ENCODE measurements around the gene TMEM131L.

Gene TMEM131L

DNA sequence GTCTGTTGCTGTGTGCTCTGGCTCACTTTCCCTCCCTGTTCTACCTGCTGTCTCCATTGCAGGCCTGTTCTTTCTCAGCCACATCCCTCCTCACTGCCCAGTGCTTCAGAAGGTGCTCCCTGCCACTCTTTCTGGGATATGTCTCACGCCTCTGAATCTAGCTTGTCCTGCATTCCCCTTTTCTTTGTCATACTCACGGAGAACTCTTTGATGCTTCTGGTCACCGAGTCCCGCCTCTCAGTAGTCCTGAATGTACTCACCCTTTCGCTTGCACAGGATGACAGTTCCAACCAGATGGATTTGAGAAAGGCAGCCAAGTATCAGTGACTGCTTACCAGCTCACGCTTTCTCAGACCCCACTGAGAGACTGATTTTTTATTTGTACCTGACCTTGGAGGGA, 152.7 kb downstream of the TMEM131L start:
- DNase-seq (ENCODE audit: low spot score): no peak

DNA sequence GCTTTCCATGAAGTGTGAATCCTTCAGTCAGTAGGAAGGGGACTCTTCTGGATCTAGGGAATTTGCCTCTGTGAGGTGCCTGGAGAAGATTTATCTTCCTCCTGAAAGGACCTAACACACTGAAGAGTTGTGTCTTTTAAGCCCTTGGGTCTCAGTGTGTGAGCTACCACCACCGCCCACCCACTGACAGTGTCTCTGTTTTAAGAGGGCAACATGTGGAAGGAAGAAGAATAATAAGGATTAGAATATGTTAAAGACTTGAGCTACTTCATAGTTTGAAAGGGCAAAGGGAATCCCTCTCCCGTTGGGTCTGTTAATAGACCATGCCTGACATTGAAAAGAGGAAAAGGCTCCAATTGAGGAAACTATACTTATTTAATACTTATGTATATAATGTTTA, 153.7 kb downstream of the TMEM131L start:
- no peak for DNase-seq (ENCODE audit: low spot score)

DNA sequence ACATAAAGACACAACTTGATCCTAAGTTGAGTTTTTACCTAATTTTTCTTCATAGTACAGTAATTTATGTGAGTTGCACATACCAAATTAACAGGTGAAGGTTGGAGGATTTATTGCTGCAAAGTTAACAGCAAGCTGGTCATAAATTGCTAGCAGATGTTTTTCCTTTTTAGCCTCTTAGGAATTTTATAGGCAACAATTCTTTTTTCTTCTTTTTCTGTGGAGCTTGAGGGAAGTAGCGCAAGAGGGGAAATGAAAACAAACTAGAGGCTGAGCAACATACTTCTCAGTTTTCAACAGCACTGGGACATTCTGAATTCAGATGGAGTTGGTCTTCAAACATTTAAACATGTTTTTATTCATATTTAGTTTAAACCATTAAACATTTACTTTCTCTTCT, 154.2 kb downstream of the TMEM131L start:
- DNase-seq (ENCODE audit: low spot score): no peak

DNA sequence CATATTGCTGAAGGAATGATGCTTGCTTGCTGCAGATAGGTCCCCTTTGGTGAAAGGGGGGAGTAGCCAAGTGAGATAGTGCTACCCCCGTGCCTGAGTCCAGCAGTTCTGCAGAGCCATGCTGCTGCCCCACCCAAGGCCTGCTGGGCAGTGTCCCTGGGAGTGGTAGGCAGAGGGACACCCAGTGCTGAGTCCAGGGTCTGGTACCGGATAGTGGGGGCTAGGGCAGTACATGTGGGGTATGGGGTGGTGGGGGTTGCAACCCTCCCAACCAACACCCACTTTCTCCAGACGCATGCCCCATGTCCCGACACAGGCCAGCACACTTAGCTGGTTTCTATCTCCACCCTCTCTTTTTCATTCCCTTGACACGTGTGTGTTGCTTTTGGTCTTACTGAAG, 155.9 kb downstream of the TMEM131L start:
- DNase-seq (ENCODE audit: low spot score): no peak

DNA sequence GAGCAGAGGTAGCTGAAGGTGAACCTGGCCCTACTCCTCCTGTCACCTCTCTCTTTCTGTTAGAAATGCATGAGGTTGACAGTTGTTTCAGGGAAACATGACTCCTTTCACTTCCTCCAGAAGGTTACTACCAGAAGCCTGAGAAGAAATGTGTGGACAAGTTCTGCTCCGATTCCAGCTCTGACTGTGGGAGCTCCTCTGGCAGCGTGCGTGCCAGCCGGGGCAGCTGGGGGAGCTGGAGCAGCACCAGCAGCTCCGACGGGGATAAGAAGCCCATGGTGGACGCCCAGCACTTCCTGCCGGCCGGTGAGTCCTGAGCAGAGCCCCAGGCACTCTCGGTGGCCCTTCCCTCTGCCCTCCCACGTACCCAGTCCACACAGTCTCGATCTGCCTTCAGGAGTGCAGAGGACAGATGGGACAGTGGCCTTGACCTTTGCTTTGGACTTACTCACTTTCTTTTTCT, 156.6 kb downstream of the TMEM131L start:
- DNase-seq (ENCODE audit: low spot score): no peak

DNA sequence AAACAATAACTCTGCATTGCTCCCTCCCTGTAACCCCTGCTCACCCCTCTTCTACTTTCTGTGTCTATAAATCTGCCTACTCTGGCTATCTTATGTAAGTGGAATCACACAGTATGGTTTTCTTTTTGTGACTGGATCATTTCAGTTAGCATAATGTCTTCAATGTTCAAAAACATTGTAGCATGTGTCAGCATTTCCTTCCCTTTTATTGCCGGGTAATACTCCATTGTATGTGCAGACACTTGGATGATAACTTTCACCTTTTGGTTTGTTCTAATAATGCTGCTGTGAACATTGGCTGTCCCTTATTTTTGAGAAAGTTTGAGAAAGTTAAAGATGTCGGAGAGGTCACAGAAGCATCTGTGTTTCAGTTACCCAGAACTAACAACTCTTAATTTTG, 157.3 kb downstream of the TMEM131L start:
- no peak for DNase-seq (ENCODE audit: low spot score)

DNA sequence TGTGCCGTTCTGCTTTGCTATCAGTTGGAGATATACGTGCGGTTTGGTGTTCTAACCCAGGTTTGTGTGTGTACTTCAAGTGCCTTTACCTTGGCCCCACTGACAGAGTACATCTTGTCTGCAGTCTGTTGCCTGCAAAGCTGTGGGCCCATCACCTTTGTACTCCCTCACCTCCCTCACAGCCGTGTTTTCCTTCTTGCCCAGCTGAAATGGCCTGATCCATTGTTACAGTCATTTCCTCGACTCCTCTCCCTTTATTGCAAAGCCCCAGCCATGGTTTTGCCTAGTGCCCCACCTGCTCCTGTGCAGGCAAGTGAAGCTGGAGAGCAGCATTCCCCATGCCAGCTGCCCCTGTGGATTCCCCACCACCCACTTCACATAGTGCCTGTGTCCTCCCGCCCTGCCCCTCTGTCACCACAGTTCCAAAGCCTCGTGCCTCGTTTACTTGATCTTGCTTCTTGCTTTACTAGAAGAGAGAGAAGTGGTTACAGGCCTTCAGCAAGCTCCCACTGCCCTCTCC, 162.7 kb downstream of the TMEM131L start:
- no peak for DNase-seq (ENCODE audit: low spot score)

DNA sequence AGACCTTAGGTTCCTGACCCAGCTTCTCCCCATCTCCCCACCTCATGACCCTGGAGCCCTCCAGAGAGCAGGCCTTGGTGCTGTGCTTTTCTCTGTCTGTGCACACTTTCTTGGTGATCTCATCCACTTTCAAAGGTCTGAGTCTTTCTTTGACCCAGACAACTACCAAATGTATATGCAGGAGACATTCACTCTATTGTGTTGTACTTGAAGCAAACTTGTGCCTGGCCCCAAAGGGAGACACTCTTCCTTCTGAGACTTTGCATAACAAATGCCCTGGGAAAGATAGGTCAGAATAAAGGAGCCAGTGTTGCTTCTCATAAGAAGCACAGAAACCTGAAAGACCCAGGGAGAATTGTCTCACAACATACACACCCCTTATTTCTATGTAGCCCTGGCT, 163.6 kb downstream of the TMEM131L start:
- no peak for DNase-seq (ENCODE audit: low spot score)

DNA sequence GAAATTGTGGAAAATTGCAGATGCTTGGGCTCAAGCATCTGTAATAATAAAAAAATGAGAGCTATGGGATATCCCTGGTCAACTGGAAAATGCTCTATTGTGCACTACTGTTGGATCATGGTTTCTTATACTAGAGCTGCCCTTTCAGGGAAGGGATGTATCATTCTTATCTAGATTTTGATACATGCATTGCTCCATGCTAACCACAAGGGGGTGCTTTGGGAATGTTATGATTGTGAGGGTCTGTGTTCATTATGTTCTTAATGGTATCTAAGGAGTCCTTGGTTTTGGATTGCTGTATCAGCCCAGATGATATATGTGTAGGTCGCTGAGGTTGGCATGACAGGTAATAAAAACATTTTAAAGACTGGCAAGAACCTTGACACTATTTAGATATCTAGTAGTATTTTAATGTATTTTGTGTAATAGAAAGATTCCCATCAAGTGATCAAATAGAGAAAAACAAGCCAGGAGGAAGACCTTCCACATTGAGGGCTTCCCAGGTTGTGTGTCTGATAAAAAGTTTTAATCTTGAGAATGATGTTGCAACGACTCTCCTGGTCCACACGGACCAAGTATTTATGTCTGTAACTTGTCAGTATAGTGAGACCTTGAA, 168.7 kb downstream of the TMEM131L start:
- DNase-seq (ENCODE audit: low spot score): peak; percentile 59

DNA sequence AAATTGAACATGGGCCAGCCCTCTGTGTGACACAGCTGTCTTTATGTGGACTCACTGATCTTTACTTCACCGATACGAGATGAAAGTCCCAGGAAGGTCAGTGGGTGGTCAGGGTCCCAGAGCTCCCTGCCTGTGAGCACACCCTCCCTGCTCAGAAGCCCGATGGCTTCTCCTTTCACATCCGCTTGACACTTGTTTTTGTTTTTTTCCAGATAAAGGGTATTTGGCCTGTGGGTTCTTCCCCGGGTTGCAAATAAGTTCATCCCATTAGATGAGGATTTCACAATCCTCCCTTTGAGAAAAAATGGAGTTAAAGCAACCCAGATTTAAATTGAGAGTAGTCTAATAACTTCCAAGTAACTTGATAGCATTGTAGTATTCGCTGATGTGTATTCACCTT, 169.7 kb downstream of the TMEM131L start:
- no peak for DNase-seq (ENCODE audit: low spot score)

DNA sequence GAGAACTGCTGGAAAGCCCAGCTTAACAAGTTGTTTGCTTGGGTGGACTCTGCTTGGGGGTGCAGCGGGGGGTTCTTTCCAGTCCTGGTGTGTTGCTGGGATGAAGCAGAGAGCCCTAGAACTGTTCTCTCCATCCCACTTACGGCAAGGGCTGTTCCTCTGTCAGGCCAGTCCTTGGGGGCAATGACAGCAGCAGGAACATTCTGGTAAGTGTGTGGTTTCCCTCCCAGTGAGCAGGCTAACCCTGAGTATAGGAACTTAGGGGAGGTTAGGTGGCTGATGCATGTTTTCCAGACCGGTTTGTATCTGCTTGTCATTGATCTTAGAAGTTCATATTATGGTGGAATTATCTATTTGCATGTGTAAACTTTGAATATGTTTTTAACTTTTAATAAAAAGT, 171.0 kb downstream of the TMEM131L start:
- no peak for DNase-seq (ENCODE audit: low spot score)

DNA sequence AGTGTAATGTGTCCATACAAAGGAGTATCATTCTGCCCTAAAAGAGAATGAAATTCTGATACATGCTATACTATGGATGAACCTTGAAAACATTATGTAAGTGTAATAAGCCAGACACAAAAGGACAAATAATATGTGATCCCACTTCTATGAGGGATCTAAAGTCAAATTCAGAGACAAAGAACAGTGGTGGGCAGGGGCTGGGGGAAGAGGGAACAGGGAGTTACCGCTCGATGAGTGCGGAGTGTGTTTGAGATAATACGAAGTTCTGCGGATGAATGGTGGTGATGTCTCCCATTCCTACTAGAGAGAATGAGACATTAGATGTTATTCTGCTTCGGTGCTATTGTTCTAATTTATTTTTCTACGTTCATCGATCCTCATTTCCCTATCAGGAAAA, 171.9 kb downstream of the TMEM131L start:
- DNase-seq (ENCODE audit: low spot score): no peak

DNA sequence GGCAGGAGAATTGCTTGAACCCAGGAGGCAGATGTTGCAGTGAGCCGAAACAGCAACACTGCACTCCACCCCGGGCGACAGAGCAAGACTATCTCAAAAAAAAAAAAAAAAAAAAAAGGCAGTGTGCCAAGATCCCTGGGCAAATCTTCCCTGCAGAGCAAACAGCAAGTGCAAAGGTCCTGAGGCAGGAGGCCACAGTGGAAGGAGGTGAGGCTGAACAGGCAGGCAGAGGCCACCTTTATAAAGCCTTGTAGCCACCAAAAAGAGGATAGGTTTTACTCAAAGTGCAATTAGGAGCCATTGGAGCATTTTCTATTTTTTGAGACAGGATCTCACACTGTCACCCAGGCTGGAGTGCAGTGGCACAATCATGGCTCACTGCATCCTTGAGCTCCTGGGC, 172.8 kb downstream of the TMEM131L start:
- no peak for DNase-seq (ENCODE audit: low spot score)

DNA sequence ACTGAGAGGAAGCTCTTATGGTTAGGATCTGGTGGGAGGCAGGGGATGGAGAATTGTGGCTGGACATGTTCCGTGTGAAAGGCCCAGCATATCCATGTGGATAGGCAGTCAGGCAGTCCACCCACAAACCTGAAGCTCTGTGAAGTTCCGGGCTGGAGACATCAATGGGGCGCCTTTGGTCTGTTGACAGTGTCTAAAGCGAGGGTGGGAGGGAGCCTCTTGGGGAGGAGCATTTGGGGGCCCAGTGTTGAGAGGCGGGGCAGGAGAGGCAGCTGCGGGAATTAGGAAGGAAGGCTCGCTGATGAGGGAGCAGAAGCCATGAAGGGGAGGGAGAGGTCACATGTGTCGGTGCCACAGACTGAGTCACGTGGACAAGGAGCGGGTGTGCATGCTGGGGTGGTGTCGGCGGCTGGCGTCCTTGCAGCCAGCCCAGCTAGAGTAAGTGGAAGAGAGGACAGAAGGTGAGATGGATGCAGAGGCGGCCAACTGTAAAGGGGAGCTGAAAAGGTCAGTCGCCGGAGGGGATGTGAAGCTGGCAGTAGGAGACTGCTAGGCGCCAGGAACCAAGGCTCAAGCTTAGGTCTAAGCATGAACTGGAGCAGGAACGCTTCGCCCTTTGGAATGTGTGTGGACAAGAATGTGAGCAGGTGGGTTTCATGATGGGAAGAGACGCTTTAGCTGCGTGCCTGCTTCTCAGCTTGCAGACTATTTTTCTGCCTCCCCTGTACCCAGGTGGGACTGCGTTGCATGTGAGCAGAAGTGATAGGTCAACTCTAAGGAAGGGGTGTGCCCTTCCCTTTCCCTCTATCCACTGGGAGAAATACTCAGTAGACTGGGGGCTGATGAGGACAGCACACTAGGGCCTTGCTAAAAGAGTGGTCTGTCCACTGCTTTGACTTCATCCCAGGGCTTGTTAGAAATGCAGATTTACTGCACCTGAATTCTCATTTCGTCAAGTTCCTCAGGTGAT, 174.0 kb downstream of the TMEM131L start:
- peak; percentile 27 for DNase-seq (ENCODE audit: low spot score)

DNA sequence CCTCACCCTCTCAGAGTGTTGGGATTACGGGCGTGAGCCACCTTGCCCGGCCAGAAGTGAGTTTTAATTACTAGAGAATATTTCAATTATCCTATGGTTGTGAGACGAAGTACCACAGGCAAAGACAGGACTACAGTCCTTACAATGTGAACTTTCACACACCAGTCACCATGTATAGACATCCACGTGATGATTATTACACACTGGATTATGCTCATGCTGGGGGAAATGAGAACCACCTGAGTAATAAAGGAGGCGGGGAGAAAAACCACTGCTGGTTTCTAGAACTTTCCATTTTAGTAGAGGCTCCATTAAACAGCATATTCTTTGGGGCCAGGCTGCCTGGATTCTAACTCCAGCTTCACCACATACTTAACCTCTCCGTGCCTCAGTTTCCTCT, 175.4 kb downstream of the TMEM131L start:
- peak; percentile 24 for DNase-seq (ENCODE audit: low spot score)

DNA sequence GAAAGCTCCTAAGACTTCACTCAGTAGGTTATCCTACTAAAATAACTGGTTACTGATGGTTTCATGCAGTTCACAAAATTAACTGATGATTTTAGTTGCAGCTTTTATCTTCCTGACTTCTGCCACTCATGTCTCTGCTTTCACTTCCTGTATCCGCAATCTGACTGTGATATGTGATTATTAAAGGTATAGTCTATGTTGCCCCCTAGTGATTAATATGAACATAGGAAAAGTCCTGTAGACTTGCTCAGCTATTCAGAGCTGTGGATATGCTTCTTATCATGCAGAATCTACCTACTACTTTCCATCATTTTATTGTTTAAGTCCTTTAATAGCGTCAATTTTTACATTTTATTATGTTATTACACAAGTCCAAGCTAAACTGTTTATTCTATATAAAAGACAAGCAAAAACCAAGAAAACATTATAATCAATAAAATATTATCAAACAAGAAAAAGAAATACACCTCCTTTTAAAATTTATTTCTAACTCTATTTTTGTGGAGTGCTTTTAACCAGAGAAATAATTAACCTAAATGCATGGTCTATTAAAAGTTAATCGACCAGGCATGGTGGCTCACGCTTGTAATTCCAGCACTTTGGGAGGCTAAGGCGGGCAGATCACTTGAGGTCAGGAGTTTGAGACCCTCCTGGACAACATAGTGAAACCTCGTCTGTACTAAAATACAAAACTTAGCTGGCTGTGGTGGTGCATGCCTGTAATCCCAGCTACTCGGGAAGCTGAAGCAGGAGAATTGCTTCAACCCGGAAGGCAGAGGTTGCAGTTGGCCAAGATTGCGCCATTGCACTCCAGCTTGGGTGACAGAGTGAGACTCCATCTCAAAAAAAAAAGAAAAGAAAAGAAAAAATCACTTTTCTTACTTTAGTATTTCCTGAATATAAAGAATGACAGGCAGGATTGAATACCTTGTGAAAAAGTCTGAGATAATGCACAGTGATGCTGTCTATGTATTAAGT, 177.5 kb downstream of the TMEM131L start:
- DNase-seq (ENCODE audit: low spot score): peak; percentile 91

DNA sequence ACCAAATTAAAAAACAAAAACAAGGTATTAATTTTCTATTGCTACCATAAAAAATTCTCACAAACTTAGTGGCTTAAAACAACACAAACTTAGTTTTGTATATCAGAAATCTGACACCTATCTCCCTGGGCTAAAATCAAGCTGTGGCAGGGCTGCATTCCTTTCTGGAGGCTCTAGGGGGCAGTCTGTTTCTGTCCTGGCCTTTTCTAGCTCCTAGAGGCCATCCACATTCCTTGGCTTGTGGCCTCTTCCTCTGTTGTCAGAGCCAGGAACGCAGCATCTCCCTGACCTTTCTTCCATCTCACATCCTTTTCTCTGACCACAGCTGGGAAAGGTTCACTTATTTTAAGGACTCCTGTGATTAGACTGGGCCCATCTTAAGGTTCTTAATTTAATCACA, 179.0 kb downstream of the TMEM131L start:
- DNase-seq (ENCODE audit: low spot score): peak; percentile 34

DNA sequence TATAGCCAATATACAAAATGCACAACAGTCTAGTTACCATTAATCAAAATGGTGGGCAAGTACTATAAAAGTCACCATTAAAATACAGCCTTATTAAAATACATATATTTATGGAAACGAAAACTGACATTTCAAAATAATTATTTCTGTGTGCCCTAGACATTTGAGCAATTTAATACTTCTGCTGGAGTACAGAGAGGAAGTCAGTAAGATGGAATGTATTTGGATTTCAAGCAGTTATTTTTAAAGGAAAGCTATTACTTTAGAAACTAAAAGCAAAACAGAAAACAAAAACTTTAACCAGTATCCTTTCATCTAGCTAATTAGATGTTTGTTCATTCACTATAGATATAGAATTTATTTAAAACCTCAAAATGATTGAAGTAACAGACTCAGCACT, 180.1 kb downstream of the TMEM131L start:
- DNase-seq (ENCODE audit: low spot score): no peak

DNA sequence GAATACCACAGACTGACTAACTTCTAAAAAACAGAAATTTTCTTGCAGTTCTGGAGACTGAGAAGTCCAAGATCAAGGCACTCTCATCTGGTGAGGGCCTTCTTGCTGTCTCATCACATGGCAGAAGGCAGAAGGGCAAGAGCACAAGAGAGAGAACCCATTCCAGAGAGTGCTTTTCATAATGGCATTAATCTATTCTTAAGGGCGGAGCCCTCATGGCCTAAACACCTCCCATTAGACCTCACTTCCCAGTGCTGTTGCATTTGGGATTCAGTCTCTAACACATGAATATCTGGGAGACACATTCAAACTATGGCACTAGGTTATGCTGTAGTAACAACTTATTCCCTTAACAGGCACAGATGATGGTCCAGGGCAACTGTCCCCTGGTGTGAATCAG, 180.8 kb downstream of the TMEM131L start:
- no peak for DNase-seq (ENCODE audit: low spot score)

DNA sequence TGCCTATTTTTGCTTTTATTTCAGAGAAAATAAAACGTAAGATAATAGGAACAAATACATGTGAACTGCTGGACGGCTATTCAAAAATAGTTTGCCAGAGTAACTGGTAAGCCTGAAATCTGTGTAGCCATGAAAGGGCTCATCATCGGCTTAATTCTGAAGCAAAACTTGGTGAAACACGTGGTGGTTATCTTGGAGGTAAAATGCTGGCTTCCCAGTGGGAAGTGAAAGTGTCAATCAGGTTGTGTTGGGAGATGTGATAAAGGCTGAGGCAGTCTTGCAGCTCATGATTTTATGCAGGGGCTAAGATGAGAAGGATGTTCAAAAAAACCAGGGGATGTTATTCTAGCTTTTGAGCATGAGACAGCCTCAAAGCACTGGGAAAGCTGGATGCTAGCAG, 181.8 kb downstream of the TMEM131L start:
- DNase-seq (ENCODE audit: low spot score): no peak

DNA sequence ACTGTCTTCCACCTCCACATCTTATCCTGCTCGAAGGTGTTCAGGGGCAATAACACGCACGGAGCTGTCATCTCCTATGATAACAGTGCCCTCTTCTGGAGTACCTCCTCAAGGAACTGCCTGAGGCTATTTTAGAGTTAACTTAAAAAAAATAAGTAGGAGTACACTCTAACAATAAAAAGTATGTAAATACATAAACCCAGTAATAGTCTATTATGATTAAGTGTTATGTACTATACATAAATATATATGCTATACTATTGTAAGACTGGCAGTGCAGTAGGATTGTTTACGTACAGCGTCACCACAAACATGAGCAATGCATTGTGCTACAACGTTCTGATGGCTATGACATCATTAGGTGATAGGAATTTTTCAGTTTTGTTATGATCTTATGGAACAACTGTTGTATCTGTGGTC, 183.4 kb downstream of the TMEM131L start:
- peak; percentile 59 for DNase-seq (ENCODE audit: low spot score)

DNA sequence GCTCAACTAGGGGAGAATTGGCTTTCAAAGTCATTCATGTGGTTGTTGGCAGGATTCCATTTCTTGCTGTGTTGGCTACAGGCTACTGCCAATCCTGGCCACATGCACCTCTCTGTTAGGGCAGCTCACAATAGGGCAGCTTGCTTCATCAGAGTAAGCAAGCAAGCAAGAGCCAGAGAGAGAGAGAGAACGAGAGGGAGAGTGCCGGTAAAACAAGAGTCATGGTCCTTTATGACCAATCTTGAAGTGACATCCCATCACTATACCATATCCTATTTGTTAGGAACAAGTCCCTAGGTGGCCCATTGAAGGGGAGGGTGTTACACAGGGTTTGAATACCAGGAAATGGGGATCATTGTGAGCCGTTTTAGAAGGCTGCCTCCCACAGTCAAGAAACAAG, 185.0 kb downstream of the TMEM131L start:
- no peak for DNase-seq (ENCODE audit: low spot score)
